ENCODE results near the gene DIS3L. TPM values are rescaled to one million over a fixed set of nuclear protein-coding genes. Genes with fewer than 3 reads are reported as not detected.

The DIS3L gene
- total RNA-seq, 2 donors from 2014 or later: 19.4 to 35.0 TPM

- no peak overlapping the region for H3K4me3 ChIP-seq
- TF ChIP-seq POLR2AphosphoS5 (IDR thresholded peaks at IDR 0.05) (no peak), POLR2A (IDR thresholded peaks at IDR 0.05) (no peak), CTCF (IDR thresholded peaks at IDR 0.05) (no peak)
- H3K36me3 ChIP-seq: no peaks in the 10 kb centered on the region
- intact Hi-C loops (cut with DNase I): no loop called here
- H3K27ac ChIP-seq: no peak overlapping the region
- 62% methylated on average over 1 of the region's 1 CpG for WGBS
- no peaks in the 10 kb centered on the region for H3K27me3 ChIP-seq (replicated peaks; ENCODE audit: insufficient read depth)
- no peaks in the 10 kb centered on the region for H3K4me1 ChIP-seq (replicated peaks)
- H3K9me3 ChIP-seq: no peaks in the 10 kb centered on the region
- DNase-seq (ENCODE audit: low spot score): no peak
These were observed 69.4 kb downstream of the DIS3L start for GRCh38 chr15:66362776-66363175.

GRCh38 chr15:66364944-66365528, 71.7 kb downstream of the DIS3L start:
- TF ChIP-seq POLR2AphosphoS5 (IDR thresholded peaks at IDR 0.05): no peak
- TF ChIP-seq POLR2A (IDR thresholded peaks at IDR 0.05): no peak
- no peak for TF ChIP-seq CTCF (IDR thresholded peaks at IDR 0.05)

DNA sequence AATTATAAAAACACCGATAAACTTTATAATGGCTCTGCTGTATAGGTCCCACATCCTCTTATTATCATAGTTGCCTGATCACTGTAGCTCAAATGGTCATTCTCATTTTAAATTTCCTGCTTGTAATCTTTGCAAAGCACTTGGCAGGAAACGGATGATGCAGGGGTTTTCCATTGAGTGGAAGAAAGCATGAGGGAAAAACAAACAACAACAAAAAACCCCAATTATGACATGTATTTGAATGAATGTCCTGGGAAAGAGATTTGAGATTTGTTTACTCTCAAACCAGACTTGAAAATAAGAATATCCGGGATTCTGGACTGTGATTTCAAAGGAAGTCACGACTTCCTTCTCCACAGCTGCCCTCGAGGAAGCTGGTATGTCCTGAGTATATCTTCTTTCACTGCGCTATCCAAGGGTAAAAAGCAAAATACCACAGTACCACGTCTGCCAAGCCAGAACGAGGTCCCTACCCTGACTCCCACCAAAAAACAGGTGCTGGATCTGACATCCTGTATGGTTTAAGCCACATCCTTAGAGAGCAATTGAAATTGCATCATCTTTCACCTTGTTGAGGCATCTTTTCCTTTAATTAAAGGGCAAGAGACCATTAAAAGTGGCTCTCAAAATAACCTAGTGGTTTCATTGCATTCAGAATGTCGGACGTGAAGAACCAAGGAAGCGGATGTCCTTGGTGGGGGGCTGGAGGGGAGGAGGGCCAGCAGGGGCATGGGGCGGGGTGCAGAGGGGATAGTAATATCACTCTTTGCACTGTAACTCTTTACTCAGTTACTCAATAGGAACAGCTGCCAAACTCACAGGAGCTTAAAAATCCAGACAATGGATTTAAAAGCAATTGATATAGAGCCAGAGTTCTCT, 76.6 kb downstream of the DIS3L start:
- WGBS: 22% methylated on average over 12 of the region's 12 CpGs
- intact Hi-C loops (cut with DNase I): no loop called here
- H3K4me1 ChIP-seq (replicated peaks): no peaks in the 10 kb centered on the region
- no peak for DNase-seq (ENCODE audit: low spot score)
- peak overlapping the region; percentile 4 to 5 for H3K4me3 ChIP-seq
- H3K27me3 ChIP-seq (replicated peaks; ENCODE audit: insufficient read depth): no peaks in the 10 kb centered on the region
- no peak overlapping the region for H3K27ac ChIP-seq
- no peaks in the 10 kb centered on the region for H3K9me3 ChIP-seq
- no peak for TF ChIP-seq POLR2AphosphoS5 (IDR thresholded peaks at IDR 0.05)
- no peak for TF ChIP-seq CTCF (IDR thresholded peaks at IDR 0.05)
- no peaks in the 10 kb centered on the region for H3K36me3 ChIP-seq

More at GRCh38 chr15:66364944-66365528, 71.7 kb downstream of the DIS3L start:
- 92% methylated on average over 3 of the region's 3 CpGs for WGBS
- DNase-seq (ENCODE audit: low spot score): no peak
- no peaks in the 10 kb centered on the region for H3K4me1 ChIP-seq (replicated peaks)
- no peaks in the 10 kb centered on the region for H3K9me3 ChIP-seq
- no peaks in the 10 kb centered on the region for H3K27me3 ChIP-seq (replicated peaks; ENCODE audit: insufficient read depth)
- no peak overlapping the region for H3K27ac ChIP-seq
- no peak overlapping the region for H3K4me3 ChIP-seq
- no peaks in the 10 kb centered on the region for H3K36me3 ChIP-seq
- intact Hi-C loops (cut with DNase I): no loop called here

DNA sequence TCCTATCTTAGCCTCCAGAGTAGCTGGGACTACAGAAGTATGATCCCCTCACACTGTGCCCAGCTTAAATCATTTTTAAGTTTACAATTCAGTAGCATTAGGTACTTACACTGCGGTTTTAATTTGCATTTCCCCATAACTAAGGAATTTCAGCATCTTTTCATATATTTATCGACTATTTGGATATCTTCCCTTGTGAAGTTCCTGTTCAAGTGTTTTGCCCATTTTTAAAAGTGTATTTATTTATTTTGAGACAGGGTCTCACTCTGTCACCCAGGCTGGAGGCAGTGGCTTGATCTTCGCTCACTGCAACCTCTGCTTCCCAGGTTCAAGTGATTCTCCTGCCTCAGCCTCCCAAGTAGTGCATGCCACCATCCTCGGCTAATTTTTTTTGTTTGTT, 80.8 kb downstream of the DIS3L start:
- Histone ChIP-seq H3K4me1 (replicated peaks) (no peaks in the 10 kb centered on the region), H3K27ac (no peak overlapping the region), H3K27me3 (replicated peaks; ENCODE audit: insufficient read depth) (no peaks in the 10 kb centered on the region), H3K9me3 (no peaks in the 10 kb centered on the region), H3K4me3 (no peak overlapping the region), H3K36me3 (no peaks in the 10 kb centered on the region)
- intact Hi-C loops (cut with DNase I): no loop called here
- no peak for DNase-seq (ENCODE audit: low spot score)
- WGBS: 97% methylated on average over 4 of the region's 4 CpGs
- TF ChIP-seq POLR2AphosphoS5 (IDR thresholded peaks at IDR 0.05) (no peak), CTCF (IDR thresholded peaks at IDR 0.05) (no peak), POLR2A (IDR thresholded peaks at IDR 0.05) (no peak)
